ENCODE measurements around the gene DEFB115. TPM values are rescaled to one million over a fixed set of nuclear protein-coding genes. Genes with fewer than 3 reads are reported as not detected.
"Not testable (repeated sequence)": the region's sequence is repeated elsewhere in the genome, so short reads cannot be mapped to it uniquely, and the experiment has no call there.

The DEFB115 gene
- total RNA-seq (not detected), polyA plus RNA-seq (not detected)
- long read RNA-seq, donor 1 = 0 reads
- long read RNA-seq, donor 2 = 0 reads

DNA sequence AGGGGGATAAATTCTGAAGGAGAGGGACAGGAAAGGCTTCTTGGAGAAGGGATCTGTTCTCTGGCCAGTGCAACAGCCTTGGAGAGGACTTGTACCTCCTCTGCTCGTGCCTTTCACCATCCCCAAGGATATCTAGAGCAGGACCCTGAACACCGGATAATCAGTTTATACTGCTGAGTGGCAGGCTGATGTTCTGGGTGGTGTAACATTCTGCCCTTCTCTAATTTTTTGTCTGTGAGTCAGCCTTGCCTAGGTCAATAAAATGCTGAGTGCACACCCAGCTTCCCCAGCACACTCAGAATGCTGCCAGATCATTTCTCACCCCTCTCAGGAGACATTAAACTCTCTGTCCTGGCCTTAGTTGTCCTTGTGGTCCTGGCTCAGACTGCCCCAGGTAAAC is at the start of gene DEFB115:
TSS of gene DEFB115 (plus strand) at position 301 of the 400 bp plus-strand sequence. CDS start at position 301, 0 bp downstream.
- Histone ChIP-seq H3K9me3 (ENCODE audit: control insufficient read depth, low read length) (no peaks in the 10 kb centered on the region), H3K27ac (ENCODE audit: low read depth in 1 of 2, low read length in 2 of 2) (no peak within 1 kb of the TSS), H3K27me3 (ENCODE audit: control insufficient read depth in 1 of 2, insufficient read depth in 2 of 2, low read length in 1 of 2) (no peaks in the 10 kb centered on the region), H3K4me1 (ENCODE audit: control insufficient read depth in 1 of 2, insufficient read depth in 2 of 2, low read length in 2 of 2) (no peaks in the 10 kb centered on the region), H3K4me3 (ENCODE audit: low read length in 2 of 2) (no peak within 1 kb of the TSS), H3K36me3 (ENCODE audit: control insufficient read depth in 1 of 2, insufficient read depth in 2 of 2, low read length in 1 of 2) (no peaks in the 10 kb centered on the region)
- intact Hi-C loops (cut with DNase I) = no loop called here
- DNase-seq = no peak
- 47 to 51% methylated on average over 2 of the region's 2 CpGs for WGBS, 2 donors
- no peak for ATAC-seq (ENCODE audit: low FRiP score)

- Histone ChIP-seq H3K36me3 (ENCODE audit: control insufficient read depth in 1 of 2, insufficient read depth in 2 of 2, low read length in 1 of 2) (no peaks in the 10 kb centered on the region), H3K27me3 (ENCODE audit: control insufficient read depth in 1 of 2, insufficient read depth in 2 of 2, low read length in 1 of 2) (no peaks in the 10 kb centered on the region), H3K9me3 (ENCODE audit: control insufficient read depth, low read length) (peaks cover 3% of the 10 kb centered on the region), H3K4me3 (ENCODE audit: low read length in 2 of 2) (no peak overlapping the region), H3K4me1 (ENCODE audit: control insufficient read depth in 1 of 2, insufficient read depth in 2 of 2, low read length in 2 of 2) (no peaks in the 10 kb centered on the region), H3K27ac (ENCODE audit: low read depth in 1 of 2, low read length in 2 of 2) (no peak overlapping the region)
- ATAC-seq (ENCODE audit: low FRiP score) (no peak), DNase-seq (no peak)
- intact Hi-C loops (cut with DNase I) = no loop called here
- WGBS, 2 donors = 66 to 68% methylated on average over 10 of the region's 10 CpGs
These were observed 20.5 kb upstream of the DEFB115 start for GRCh38 chr20:31236953-31237352.

- Histone ChIP-seq H3K9me3 (ENCODE audit: control insufficient read depth, low read length) (peaks cover 6% of the 10 kb centered on the region), H3K4me3 (ENCODE audit: low read length in 2 of 2) (no peak overlapping the region), H3K27ac (ENCODE audit: low read depth in 1 of 2, low read length in 2 of 2) (no peak overlapping the region), H3K27me3 (ENCODE audit: control insufficient read depth in 1 of 2, insufficient read depth in 2 of 2, low read length in 1 of 2) (no peaks in the 10 kb centered on the region), H3K36me3 (ENCODE audit: control insufficient read depth in 1 of 2, insufficient read depth in 2 of 2, low read length in 1 of 2) (no peaks in the 10 kb centered on the region), H3K4me1 (ENCODE audit: control insufficient read depth in 1 of 2, insufficient read depth in 2 of 2, low read length in 2 of 2) (no peaks in the 10 kb centered on the region)
- WGBS, 2 donors = 59 to 69% methylated on average over 6 of the region's 6 CpGs
- no peak for ATAC-seq (ENCODE audit: low FRiP score)
- intact Hi-C loops (cut with DNase I) = no loop called here
- DNase-seq = no peak
These were observed 19.7 kb upstream of the DEFB115 start for GRCh38 chr20:31237763-31238162.

- Histone ChIP-seq H3K4me1 (ENCODE audit: control insufficient read depth in 1 of 2, insufficient read depth in 2 of 2, low read length in 2 of 2) (no peaks in the 10 kb centered on the region), H3K9me3 (ENCODE audit: control insufficient read depth, low read length) (peaks cover 7% of the 10 kb centered on the region), H3K4me3 (ENCODE audit: low read length in 2 of 2) (no peak overlapping the region), H3K27me3 (ENCODE audit: control insufficient read depth in 1 of 2, insufficient read depth in 2 of 2, low read length in 1 of 2) (no peaks in the 10 kb centered on the region), H3K27ac (ENCODE audit: low read depth in 1 of 2, low read length in 2 of 2) (no peak overlapping the region), H3K36me3 (ENCODE audit: control insufficient read depth in 1 of 2, insufficient read depth in 2 of 2, low read length in 1 of 2) (no peaks in the 10 kb centered on the region)
- intact Hi-C loops (cut with DNase I) = no loop called here
- 64 to 66% methylated on average over 8 of the region's 8 CpGs for WGBS, 2 donors
- ATAC-seq (ENCODE audit: low FRiP score) (no peak), DNase-seq (no peak)
These were observed 18.3 kb upstream of the DEFB115 start for GRCh38 chr20:31239139-31239538.

DNA sequence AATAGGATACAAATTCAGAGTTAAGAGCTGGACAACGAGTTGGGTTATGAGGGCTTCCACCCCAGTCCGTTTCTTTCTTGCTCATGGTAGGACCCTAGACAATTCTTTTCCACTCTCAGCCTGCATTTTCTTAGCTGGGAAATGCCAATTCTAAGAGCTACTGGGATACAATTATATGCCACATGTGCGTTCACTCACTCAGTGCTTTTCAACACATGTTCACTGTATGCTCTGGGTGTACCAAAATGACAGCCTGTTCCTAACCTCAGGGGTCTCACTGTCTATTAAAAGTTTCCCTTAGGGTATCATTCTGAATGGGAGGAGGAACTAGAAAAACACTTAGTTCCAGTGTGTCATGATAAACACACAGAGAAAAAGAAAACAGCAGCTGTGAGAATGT is 505 bp upstream of the DEFB115 start:
- no peaks in the 10 kb centered on the region for H3K36me3 ChIP-seq (ENCODE audit: control insufficient read depth in 1 of 2, insufficient read depth in 2 of 2, low read length in 1 of 2)
- H3K27me3 ChIP-seq (ENCODE audit: control insufficient read depth in 1 of 2, insufficient read depth in 2 of 2, low read length in 1 of 2) = no peaks in the 10 kb centered on the region
- 27 to 33% methylated on average over 3 of the region's 3 CpGs for WGBS, 2 donors
- H3K4me3 ChIP-seq (ENCODE audit: low read length in 2 of 2) = no peak overlapping the region
- H3K4me1 ChIP-seq (ENCODE audit: control insufficient read depth in 1 of 2, insufficient read depth in 2 of 2, low read length in 2 of 2) = no peaks in the 10 kb centered on the region
- DNase-seq (no peak), ATAC-seq (ENCODE audit: low FRiP score) (no peak)
- H3K27ac ChIP-seq (ENCODE audit: low read depth in 1 of 2, low read length in 2 of 2) = no peak overlapping the region
- intact Hi-C loops (cut with DNase I) = no loop called here
- H3K9me3 ChIP-seq (ENCODE audit: control insufficient read depth, low read length) = no peaks in the 10 kb centered on the region

GRCh38 chr20:31260326-31260932 is 3.0 kb downstream of the DEFB115 start:
- Histone ChIP-seq H3K4me3 (ENCODE audit: low read length in 2 of 2) (no peak overlapping the region), H3K27ac (ENCODE audit: low read depth in 1 of 2, low read length in 2 of 2) (no peak overlapping the region), H3K27me3 (ENCODE audit: control insufficient read depth in 1 of 2, insufficient read depth in 2 of 2, low read length in 1 of 2) (no peaks in the 10 kb centered on the region), H3K9me3 (ENCODE audit: control insufficient read depth, low read length) (no peaks in the 10 kb centered on the region), H3K4me1 (ENCODE audit: control insufficient read depth in 1 of 2, insufficient read depth in 2 of 2, low read length in 2 of 2) (no peaks in the 10 kb centered on the region), H3K36me3 (ENCODE audit: control insufficient read depth in 1 of 2, insufficient read depth in 2 of 2, low read length in 1 of 2) (no peaks in the 10 kb centered on the region)
- no peak for ATAC-seq (ENCODE audit: low FRiP score)
- intact Hi-C loops (cut with DNase I) = no loop called here
- 70 to 73% methylated on average over 6 of the region's 6 CpGs for WGBS, 2 donors
- no peak for DNase-seq

DNA sequence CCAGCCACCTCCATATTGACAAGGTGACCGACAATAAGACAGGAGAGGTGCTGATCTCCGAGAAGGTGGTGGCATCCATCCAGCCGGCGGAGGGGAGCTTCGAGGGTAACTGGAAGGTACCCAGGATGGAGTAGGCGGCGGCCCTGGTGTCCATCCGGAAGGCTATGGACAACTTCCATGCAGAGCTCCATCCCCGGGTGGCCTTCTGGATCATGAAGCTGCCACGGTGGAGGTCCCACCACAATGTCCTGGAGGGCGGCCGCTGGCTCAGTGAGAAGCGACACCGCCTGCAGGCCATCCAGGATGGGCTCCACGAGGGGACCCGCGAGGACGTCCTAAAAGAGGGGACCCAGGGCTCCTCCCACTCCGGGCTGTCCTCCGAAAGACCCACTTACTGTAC is 17.0 kb downstream of the DEFB115 start:
- DNase-seq (peak in 1 of 2 donors; percentile 72), ATAC-seq (ENCODE audit: low FRiP score) (peak; percentile 19)
- Histone ChIP-seq H3K27me3 (ENCODE audit: control insufficient read depth in 1 of 2, insufficient read depth in 2 of 2, low read length in 1 of 2) (no peaks in the 10 kb centered on the region), H3K27ac (ENCODE audit: low read depth in 1 of 2, low read length in 2 of 2) (no peak overlapping the region), H3K4me3 (ENCODE audit: low read length in 2 of 2) (no peak overlapping the region), H3K36me3 (ENCODE audit: control insufficient read depth in 1 of 2, insufficient read depth in 2 of 2, low read length in 1 of 2) (no peaks in the 10 kb centered on the region), H3K4me1 (ENCODE audit: control insufficient read depth in 1 of 2, insufficient read depth in 2 of 2, low read length in 2 of 2) (no peaks in the 10 kb centered on the region), H3K9me3 (ENCODE audit: control insufficient read depth, low read length) (peaks cover 12% of the 10 kb centered on the region)
- intact Hi-C loops (cut with DNase I) = no loop called here
- 72 to 81% methylated on average over 20 of the region's 20 CpGs for WGBS, 2 donors

GRCh38 chr20:31278178-31278577 is 20.7 kb downstream of the DEFB115 start:
- Histone ChIP-seq H3K27ac (ENCODE audit: low read depth in 1 of 2, low read length in 2 of 2) (no peak overlapping the region), H3K36me3 (ENCODE audit: control insufficient read depth in 1 of 2, insufficient read depth in 2 of 2, low read length in 1 of 2) (no peaks in the 10 kb centered on the region), H3K4me3 (ENCODE audit: low read length in 2 of 2) (no peak overlapping the region), H3K27me3 (ENCODE audit: control insufficient read depth in 1 of 2, insufficient read depth in 2 of 2, low read length in 1 of 2) (no peaks in the 10 kb centered on the region), H3K9me3 (ENCODE audit: control insufficient read depth, low read length) (no peaks in the 10 kb centered on the region), H3K4me1 (ENCODE audit: control insufficient read depth in 1 of 2, insufficient read depth in 2 of 2, low read length in 2 of 2) (no peaks in the 10 kb centered on the region)
- DNase-seq (peak in 1 of 2 donors; percentile 53), ATAC-seq (ENCODE audit: low FRiP score) (peak; percentile 19)
- intact Hi-C loops (cut with DNase I) = no loop called here
- 63 to 82% methylated on average over 1 of the region's 1 CpG for WGBS, 2 donors

GRCh38 chr20:31284964-31285363 is 27.5 kb downstream of the DEFB115 start:
- H3K4me3 ChIP-seq (ENCODE audit: low read length in 2 of 2); intact Hi-C loops (cut with DNase I); H3K27me3 ChIP-seq (ENCODE audit: control insufficient read depth in 1 of 2, insufficient read depth in 2 of 2, low read length in 1 of 2); DNase-seq; H3K27ac ChIP-seq (ENCODE audit: low read depth in 1 of 2, low read length in 2 of 2); H3K36me3 ChIP-seq (ENCODE audit: control insufficient read depth in 1 of 2, insufficient read depth in 2 of 2, low read length in 1 of 2); H3K9me3 ChIP-seq (ENCODE audit: control insufficient read depth, low read length); H3K4me1 ChIP-seq (ENCODE audit: control insufficient read depth in 1 of 2, insufficient read depth in 2 of 2, low read length in 2 of 2); ATAC-seq (ENCODE audit: low FRiP score): not testable (repeated sequence)
- WGBS, 2 donors = 63 to 65% methylated on average over 7 of the region's 7 CpGs
